Chondrocyte (in vitro differentiated cells): ENCODE results near the gene ISY1. TPM values are rescaled to one million over a fixed set of nuclear protein-coding genes. Genes with fewer than 3 reads are reported as not detected.
"Not testable (repeated sequence)": the region's sequence is repeated elsewhere in the genome, so short reads cannot be mapped to it uniquely, and the experiment has no call there.

ENCODE experiments used
- DNase-seq: peaks from one replicate; pipeline ENCODE4 v3.0.0; 2021; ENCODE audit warnings: mixed read lengths, low spot score
- H3K27ac Mint-ChIP-seq: one replicate; pipeline ENCODE4 v1.8.0; 2021; ENCODE audit warnings: mild to moderate bottlenecking, moderate library complexity, mixed read lengths; ENCODE audit not compliant: unreplicated experiment
- H3K27me3 Mint-ChIP-seq: 2 replicates; pipeline ENCODE4 v1.8.0; 2021; ENCODE audit warnings: low read depth, mixed read lengths
- H3K36me3 Mint-ChIP-seq: 2 replicates; pipeline ENCODE4 v1.8.0; 2021; ENCODE audit warnings: low read depth, mixed read lengths
- H3K4me1 Mint-ChIP-seq: 2 replicates; pipeline ENCODE4 v1.8.0; 2021; ENCODE audit warnings: low read depth, mild to moderate bottlenecking, mixed read lengths
- H3K4me3 Mint-ChIP-seq: one replicate; pipeline ENCODE4 v1.8.0; 2021; ENCODE audit warnings: mild to moderate bottlenecking, moderate library complexity, mixed read lengths; ENCODE audit not compliant: unreplicated experiment
- H3K9me3 Mint-ChIP-seq: 2 replicates; pipeline ENCODE4 v1.8.0; 2021; ENCODE audit warnings: low read depth, mixed read lengths
- CTCF ChIP-seq: fragments of 200-600 bp; sonication (generic); IDR thresholded peaks from 2 replicates; pipeline ENCODE4 v1.5.0; 2021; ENCODE audit warnings: antibody characterized with exemption, mild to moderate bottlenecking, moderate library complexity
- total RNA-seq: library from RNA; stranded (reverse); gene quantifications from 3 replicates; pipeline ENCODE4 v1.2.1, GENCODE V29; 2021

Gene ISY1
- total RNA-seq, 1 donor from 2014 or later, result 31.3 TPM

GRCh38 chr3:129112308-129113052, 48.4 kb downstream of the ISY1 start:
- no peak for DNase-seq
- Mint-ChIP-seq H3K4me1 (peaks cover 20% of the 10 kb centered on the region), H3K9me3 (no peaks in the 10 kb centered on the region), H3K36me3 (peaks cover 6% of the 10 kb centered on the region), H3K27ac (peak overlapping the region; percentile 92), H3K4me3 (no peak overlapping the region), H3K27me3 (no peaks in the 10 kb centered on the region)
- no peak for TF ChIP-seq CTCF

- peak overlapping the region; percentile 92 for H3K27ac Mint-ChIP-seq
- not testable (repeated sequence) for DNase-seq
Measured at GRCh38 chr3:129111076-129111780, 49.6 kb downstream of the ISY1 start.

GRCh38 chr3:129107793-129108192, 53.1 kb downstream of the ISY1 start:
- peaks cover 6% of the 10 kb centered on the region for H3K36me3 Mint-ChIP-seq
- DNase-seq, result no peak
- H3K27me3 Mint-ChIP-seq, result no peaks in the 10 kb centered on the region
- TF ChIP-seq CTCF, result no peak
- H3K4me3 Mint-ChIP-seq, result no peak overlapping the region
- peaks cover 6% of the 10 kb centered on the region for H3K4me1 Mint-ChIP-seq
- no peaks in the 10 kb centered on the region for H3K9me3 Mint-ChIP-seq
- H3K27ac Mint-ChIP-seq, result no peak overlapping the region

More at GRCh38 chr3:129111076-129111780, 49.6 kb downstream of the ISY1 start:
- H3K9me3 Mint-ChIP-seq, H3K27me3 Mint-ChIP-seq, H3K36me3 Mint-ChIP-seq, H3K4me3 Mint-ChIP-seq: not testable (repeated sequence)
- peaks cover 11% of the 10 kb centered on the region for H3K4me1 Mint-ChIP-seq

GRCh38 chr3:129106866-129107565, 53.8 kb downstream of the ISY1 start:
- Mint-ChIP-seq H3K27me3 (no peaks in the 10 kb centered on the region), H3K9me3 (no peaks in the 10 kb centered on the region), H3K27ac (no peak overlapping the region), H3K4me1 (no peaks in the 10 kb centered on the region), H3K4me3 (no peak overlapping the region), H3K36me3 (peaks cover 6% of the 10 kb centered on the region)
- TF ChIP-seq CTCF, result no peak
- DNase-seq, result no peak

- no peak for DNase-seq
- no peak overlapping the region for H3K4me3 Mint-ChIP-seq
- no peak for TF ChIP-seq CTCF
- no peak overlapping the region for H3K27ac Mint-ChIP-seq
- H3K4me1 Mint-ChIP-seq, result no peaks in the 10 kb centered on the region
- H3K36me3 Mint-ChIP-seq, result peaks cover 6% of the 10 kb centered on the region
- no peaks in the 10 kb centered on the region for H3K27me3 Mint-ChIP-seq
- H3K9me3 Mint-ChIP-seq, result no peaks in the 10 kb centered on the region
Measured at GRCh38 chr3:129106320-129106719, 54.5 kb downstream of the ISY1 start.
